Posterior cingulate gyrus (tissue), 11 donors: Measurements from ENCODE around the gene PCDHGC4.

Experiments
- DNase-seq, 10 donors: peaks; one replicate each; pipeline versions ENCODE4 v3.0.0 to v3.0.0-alpha.2; 2020 to 2021; ENCODE audit warnings: mixed read lengths in 3 of 10
- intact Hi-C: fragments of 100-400 bp; cut with DNase I; formaldehyde crosslinking; loops from one replicate; pipeline ENCODE4 v1.15.1; 2023

The PCDHGC4 gene

GRCh38 chr5:141510850-141511601, 26.2 kb downstream of the PCDHGC4 start:
- intact Hi-C loops: no loop called here
- peak in 1 of 10 donors; percentile 48 for DNase-seq

GRCh38 chr5:141511771-141512325, 27.0 kb downstream of the PCDHGC4 start:
- DNase-seq: no peak
- intact Hi-C loops: no loop called here

GRCh38 chr5:141512390-141512910, 27.6 kb downstream of the PCDHGC4 start:
- intact Hi-C loops: no loop called here
- DNase-seq: peak; percentile 64 to 96 (median 84)

- DNase-seq: peak in 8 of 10 donors; percentile 62 to 95 (median 72)
- intact Hi-C loops: no loop called here
These were observed 28.2 kb downstream of the PCDHGC4 start for GRCh38 chr5:141512911-141513626.

- intact Hi-C loops: no loop called here
These were observed 28.9 kb downstream of the PCDHGC4 start for GRCh38 chr5:141513627-141514329.

GRCh38 chr5:141514330-141515133, 29.7 kb downstream of the PCDHGC4 start:
- intact Hi-C loops: no loop called here
- peak in 1 of 10 donors; percentile 67 for DNase-seq

More at GRCh38 chr5:141513627-141514329, 28.9 kb downstream of the PCDHGC4 start:
- DNase-seq: peak; percentile 55 to 98 (median 89)

- intact Hi-C loops: no loop called here
- DNase-seq: peak in 1 of 10 donors; percentile 51
These were observed 30.3 kb downstream of the PCDHGC4 start for GRCh38 chr5:141515141-141515540.

GRCh38 chr5:141515946-141516671, 31.3 kb downstream of the PCDHGC4 start:
- DNase-seq: peak in 1 of 10 donors; percentile 75
- intact Hi-C loops: no loop called here

- intact Hi-C loops: no loop called here
- DNase-seq: peak in 1 of 10 donors; percentile 83
These were observed 31.8 kb downstream of the PCDHGC4 start for GRCh38 chr5:141516672-141517025.

GRCh38 chr5:141517312-141517711, 32.5 kb downstream of the PCDHGC4 start:
- peak in 1 of 10 donors; percentile 32 for DNase-seq
- intact Hi-C loops: no loop called here

- intact Hi-C loops: no loop called here
- peak in 1 of 10 donors; percentile 35 for DNase-seq
These were observed 33.2 kb downstream of the PCDHGC4 start for GRCh38 chr5:141517880-141518617.

GRCh38 chr5:141518618-141519015, 33.8 kb downstream of the PCDHGC4 start:
- no peak for DNase-seq
- intact Hi-C loops: no loop called here

GRCh38 chr5:141519605-141520565, 35.1 kb downstream of the PCDHGC4 start:
- DNase-seq: peak in 1 of 10 donors; percentile 3

GRCh38 chr5:141521244-141521781, 36.5 kb downstream of the PCDHGC4 start:
- DNase-seq: peak in 1 of 10 donors; percentile 63
- intact Hi-C loops: loop anchor here (5.0 kb wide), 1 partner anchor 104 kb away; the partner anchor contains the start of gene PCDHGB7

More at GRCh38 chr5:141519605-141520565, 35.1 kb downstream of the PCDHGC4 start:
- intact Hi-C loops: loop anchor here (5.0 kb wide), 1 partner anchor 103 kb away; the partner anchor contains the start of gene PCDHGB7

GRCh38 chr5:141522301-141522700, 37.5 kb downstream of the PCDHGC4 start:
- intact Hi-C loops: loop anchor here (5.0 kb wide), 1 partner anchor 105 kb away; the partner anchor contains the start of gene PCDHGB7
- peak in 1 of 10 donors; percentile 8 for DNase-seq

GRCh38 chr5:141523991-141524390, 39.2 kb downstream of the PCDHGC4 start:
- intact Hi-C loops: loop anchor here (2.0 to 5.0 kb wide), 3 partner anchors 33 to 107 kb away; partner anchors contain the start of genes PCDHGB7 and PCDHGC3
- no peak for DNase-seq
